H1 (cell line): Measurements from ENCODE around the gene DNAJB8. TPM values are rescaled to one million over a fixed set of nuclear protein-coding genes. Genes with fewer than 3 reads are reported as not detected.

ENCODE experiments used
- CTCF ChIA-PET: fragments of 300-600 bp; sonication (Branson Sonifier 250); formaldehyde crosslinking; loops from one replicate; lab custom pipeline; 2021; ENCODE audit not compliant: partially characterized antibody; lab: Charles Lee
- POLR2A ChIA-PET: fragments of 300-600 bp; sonication (Branson Sonifier 250); formaldehyde crosslinking; loops from one replicate; lab custom pipeline; 2021; ENCODE audit warnings: inconsistent platforms; ENCODE audit not compliant: partially characterized antibody; lab: Charles Lee
- DNase-seq, 2 experiments: peaks; one replicate each; pipeline versions ENCODE4 v3.0.0 to v3.0.0-alpha.2; 2010 to 2022; ENCODE audit warnings: low spot score in 2 of 2, low read depth in 1 of 2, mixed read lengths in 1 of 2
- FAIRE-seq: peaks from 2 replicates; lab custom pipeline; 2011; peaks lifted over from hg19 to GRCh38; lab: Jason Lieb, UNC
- H2AFZ ChIP-seq: 2 replicates; pipeline ENCODE4 v1.8.1; 2012; ENCODE audit warnings: low read length, inconsistent platforms
- H2AK5ac ChIP-seq: 2 replicates; pipeline ENCODE4 v1.6.1; 2013; ENCODE audit warnings: low read depth, low read length
- H2BK120ac ChIP-seq: replicated peaks from 2 replicates; pipeline ENCODE3; 2013; ENCODE audit warnings: low read depth, low read length, inconsistent platforms
- H2BK12ac ChIP-seq: 2 replicates; pipeline ENCODE4 v1.6.1; 2013; ENCODE audit warnings: low read depth, low read length
- H2BK15ac ChIP-seq: 2 replicates; pipeline ENCODE4 v1.6.1; 2013; ENCODE audit warnings: low read length
- H2BK20ac ChIP-seq: 2 replicates; pipeline ENCODE4 v1.6.1; 2013; ENCODE audit warnings: low read length
- H2BK5ac ChIP-seq: 2 replicates; pipeline ENCODE4 v1.6.1; 2013; ENCODE audit warnings: low read depth, low read length
- H3K14ac ChIP-seq: 2 replicates; pipeline ENCODE4 v1.6.1; 2013; ENCODE audit warnings: inconsistent platforms; ENCODE audit not compliant: insufficient read length
- H3K18ac ChIP-seq: 2 replicates; pipeline ENCODE4 v1.6.1; 2013; ENCODE audit warnings: low read length; ENCODE audit errors: extremely low read depth
- H3K23ac ChIP-seq: 2 replicates; pipeline ENCODE4 v1.6.1; 2013; ENCODE audit warnings: inconsistent platforms; ENCODE audit not compliant: insufficient read length
- H3K23me2 ChIP-seq: 2 replicates; pipeline ENCODE4 v1.6.1; 2013; ENCODE audit warnings: low read depth, low read length
- H3K27ac ChIP-seq: 2 replicates; pipeline ENCODE4 v1.6.1; 2011; ENCODE audit warnings: low read depth, low read length, inconsistent platforms
- H3K27me3 ChIP-seq, 4 experiments: replicated peaks in 1 of 4; 1 replicate in 1 of 4; 2 replicates in 3 of 4; pipeline versions ENCODE4 v1.6.1 to v1.8.1; 2011 to 2013; ENCODE audit warnings: low read length in 3 of 4, mild to moderate bottlenecking in 3 of 4, inconsistent platforms in 2 of 4, mixed read lengths in 2 of 4, moderate library complexity in 1 of 4; ENCODE audit not compliant: control insufficient read depth in 3 of 4, insufficient read depth in 3 of 4; ENCODE audit errors: extremely low read depth in 1 of 4
- H3K36me3 ChIP-seq, 4 experiments: 2 replicates each; pipeline versions ENCODE4 v1.6.1 to v1.8.1; 2011 to 2013; ENCODE audit warnings: mild to moderate bottlenecking in 4 of 4, low read length in 3 of 4, moderate library complexity in 2 of 4, control low read depth in 1 of 4, inconsistent platforms in 1 of 4; ENCODE audit not compliant: insufficient read depth in 4 of 4, control insufficient read depth in 2 of 4
- H3K4ac ChIP-seq: replicated peaks from 2 replicates; pipeline ENCODE3; 2013; ENCODE audit warnings: low read length, low read depth, mixed read lengths, inconsistent platforms; ENCODE audit not compliant: insufficient read length
- H3K4me1 ChIP-seq, 4 experiments: replicated peaks in 1 of 4; 1 replicate in 1 of 4; 2 replicates in 3 of 4; pipeline versions ENCODE4 v1.6.1 to v1.8.1; 2011 to 2013; ENCODE audit warnings: low read length in 3 of 4, inconsistent platforms in 2 of 4, mixed read lengths in 1 of 4; ENCODE audit not compliant: insufficient read depth in 4 of 4, control insufficient read depth in 3 of 4
- H3K4me2 ChIP-seq, 2 experiments: 2 replicates each; pipeline versions ENCODE4 v1.6.1 to v1.8.1; 2011 to 2013; ENCODE audit warnings: low read depth in 2 of 2, low read length in 2 of 2, control low read depth in 1 of 2, inconsistent platforms in 1 of 2, mild to moderate bottlenecking in 1 of 2; ENCODE audit not compliant: insufficient read depth in 1 of 2
- H3K4me3 ChIP-seq, 4 experiments: fragments of 200-600, 300-600 bp in 1 of 4; sonication (generic), shearing (Covaris generic), sonication (Bioruptor Twin) in 1 of 4; 2 replicates each; pipeline versions ENCODE4 v1.5.1 to v1.8.1; 2011 to 2016; ENCODE audit warnings: low read length in 4 of 4, low read depth in 3 of 4, control low read depth in 2 of 4, inconsistent platforms in 2 of 4, mild to moderate bottlenecking in 2 of 4, mixed read lengths in 1 of 4, moderate library complexity in 1 of 4; ENCODE audit not compliant: insufficient read depth in 2 of 4; ENCODE audit errors: extremely low read depth in 1 of 4
- H3K56ac ChIP-seq: replicated peaks from 2 replicates; pipeline ENCODE3; 2013; ENCODE audit warnings: low read depth, mild to moderate bottlenecking, mixed read lengths, low read length, inconsistent platforms; ENCODE audit not compliant: insufficient read length
- H3K79me1 ChIP-seq: 2 replicates; pipeline ENCODE4 v1.6.1; 2013; ENCODE audit warnings: low read depth, low read length, control low read depth
- H3K79me2 ChIP-seq, 2 experiments: 2 replicates each; pipeline versions ENCODE4 v1.6.1 to v1.8.1; 2012 to 2013; ENCODE audit warnings: low read length in 2 of 2, mild to moderate bottlenecking in 2 of 2, inconsistent platforms in 1 of 2; ENCODE audit not compliant: insufficient read depth in 2 of 2, control insufficient read depth in 1 of 2
- H3K9ac ChIP-seq, 4 experiments: replicated peaks in 1 of 4; 1 replicate in 1 of 4; 2 replicates in 3 of 4; pipeline versions ENCODE4 v1.6.1 to v1.8.1; 2011 to 2013; ENCODE audit warnings: low read depth in 3 of 4, low read length in 3 of 4, control low read depth in 2 of 4, mild to moderate bottlenecking in 2 of 4, moderate library complexity in 2 of 4, inconsistent platforms in 1 of 4; ENCODE audit errors: extremely low read depth in 1 of 4
- H3K9me3 ChIP-seq, 2 experiments: 2 replicates each; pipeline versions ENCODE4 v1.6.1 to v1.8.1; 2012 to 2013; ENCODE audit warnings: mild to moderate bottlenecking in 2 of 2, moderate library complexity in 2 of 2, control low read depth in 1 of 2, inconsistent platforms in 1 of 2, low read depth in 1 of 2, low read length in 1 of 2, mixed read lengths in 1 of 2; ENCODE audit not compliant: insufficient read depth in 2 of 2
- H4K20me1 ChIP-seq, 2 experiments: replicated peaks in 1 of 2; 2 replicates each; pipeline versions ENCODE3 to v1.8.1; 2011 to 2013; ENCODE audit warnings: inconsistent platforms in 2 of 2, low read length in 2 of 2, mild to moderate bottlenecking in 1 of 2; ENCODE audit not compliant: insufficient read depth in 2 of 2, control insufficient read depth in 1 of 2
- H4K5ac ChIP-seq: 2 replicates; pipeline ENCODE4 v1.6.1; 2013; ENCODE audit warnings: low read length, low read depth, mixed read lengths, inconsistent platforms; ENCODE audit not compliant: insufficient read length
- H4K8ac ChIP-seq: 2 replicates; pipeline ENCODE4 v1.8.0; 2013; ENCODE audit warnings: mild to moderate bottlenecking, moderate library complexity, low read length, inconsistent platforms; ENCODE audit not compliant: insufficient read depth; ENCODE audit errors: extremely low read depth
- H4K91ac ChIP-seq: replicated peaks from 2 replicates; pipeline ENCODE3; 2013; ENCODE audit warnings: low read length, mixed read lengths, inconsistent platforms; ENCODE audit not compliant: insufficient read length
- ASH2L ChIP-seq: fragments of 200-600, 300-600 bp; sonication (generic); IDR thresholded peaks from one replicate; pipeline ENCODE4 v1.7.1; 2017; ENCODE audit warnings: low read length
- BRCA1 ChIP-seq: IDR thresholded peaks from 2 replicates; pipeline ENCODE4 v1.6.1; 2012; ENCODE audit warnings: low read depth, low read length, improper control_type of control experiment
- CHD1 ChIP-seq: IDR thresholded peaks from 2 replicates; pipeline ENCODE4 v1.6.1; 2012; ENCODE audit warnings: low read depth, low read length, improper control_type of control experiment
- CTCF ChIP-seq, 3 experiments: IDR thresholded peaks; 1 replicate in 2 of 3; 2 replicates in 1 of 3; pipeline versions ENCODE4 v1.5.1 to v1.6.1; 2011; ENCODE audit warnings: low read length in 3 of 3, mild to moderate bottlenecking in 3 of 3, inconsistent platforms in 2 of 3, low read depth in 1 of 3, moderate library complexity in 1 of 3; ENCODE audit not compliant: insufficient read depth in 1 of 3; ENCODE audit errors: control extremely low read depth in 1 of 3
- POLR2A ChIP-seq, 2 experiments: IDR thresholded peaks; 1 replicate in 1 of 2; 2 replicates in 1 of 2; pipeline ENCODE4 v1.6.1; 2011; ENCODE audit warnings: low read depth in 2 of 2, low read length in 2 of 2, mild to moderate bottlenecking in 2 of 2; ENCODE audit errors: control extremely low read depth in 1 of 2
- POLR2AphosphoS5 ChIP-seq: IDR thresholded peaks from 2 replicates; pipeline ENCODE4 v1.6.1; 2011; ENCODE audit warnings: low read depth, low read length
- SIRT6 ChIP-seq: IDR thresholded peaks from one replicate; pipeline ENCODE4 v1.7.1; 2012; ENCODE audit warnings: low read length, inconsistent platforms
- SP2 ChIP-seq: IDR thresholded peaks from 2 replicates; pipeline ENCODE4 v1.6.1; 2012; ENCODE audit warnings: mild to moderate bottlenecking, low read length, inconsistent platforms
- SUZ12 ChIP-seq: fragments of 200-600 bp; sonication (generic); IDR thresholded peaks from 2 replicates; pipeline ENCODE4 v1.6.1; 2012; ENCODE audit warnings: mild to moderate bottlenecking, inconsistent platforms, low read length, moderate library complexity, mixed read lengths
- YY1 ChIP-seq: IDR thresholded peaks from 2 replicates; pipeline ENCODE4 v1.6.1; 2011; ENCODE audit warnings: low read depth, mild to moderate bottlenecking, low read length
- WGBS, 2 experiments: shearing (Covaris generic) in 1 of 2; methylation state at CpG; one replicate each; pipeline versions ENCODE4 v1.1.6 to v1.1.7; 2013 to 2015; ENCODE audit warnings: low lambda C conversion rate in 2 of 2, mixed read lengths in 2 of 2, inconsistent platforms in 1 of 2, low coverage in 1 of 2, missing lambda C conversion rate in 1 of 2; ENCODE audit not compliant: insufficient replicate concordance in 2 of 2, insufficient coverage in 1 of 2, insufficient read length in 1 of 2; ENCODE audit errors: extremely low coverage in 1 of 2, missing lambda C conversion rate in 1 of 2; 5-methylcytosine and 5-hydroxymethylcytosine counted together
- polyA plus RNA-seq, 7 experiments: library from polyadenylated mRNA; depleted of rRNA in 3 of 7; stranded (reverse) in 5 of 7; unstranded in 2 of 7; fragments of >200 nt in 5 of 7; fragments of 200-250 nt in 2 of 7; gene quantifications; 1 replicate in 5 of 7; 2 replicates in 1 of 7; 4 replicates in 1 of 7; pipeline versions ENCODE4 v1.2.1 to v1.2.3, GENCODE V29; 2011 to 2013; ENCODE audit warnings: missing spikeins in 2 of 7, mixed read lengths in 2 of 7
- total RNA-seq: library from RNA; stranded (reverse); fragmentation: NEBNext Ultra II Directional; extraction: Animal tissue kit (Norgen Biotek cat#: 25700); gene quantifications from 2 replicates; pipeline ENCODE4 v1.2.1, GENCODE V29; 2021

The DNAJB8 gene
- total and polyA plus RNA-seq, 2 of the 8 experiments (the other 6 are each of a cell fraction or from before 2014, with no cell fraction given): not detected

DNA sequence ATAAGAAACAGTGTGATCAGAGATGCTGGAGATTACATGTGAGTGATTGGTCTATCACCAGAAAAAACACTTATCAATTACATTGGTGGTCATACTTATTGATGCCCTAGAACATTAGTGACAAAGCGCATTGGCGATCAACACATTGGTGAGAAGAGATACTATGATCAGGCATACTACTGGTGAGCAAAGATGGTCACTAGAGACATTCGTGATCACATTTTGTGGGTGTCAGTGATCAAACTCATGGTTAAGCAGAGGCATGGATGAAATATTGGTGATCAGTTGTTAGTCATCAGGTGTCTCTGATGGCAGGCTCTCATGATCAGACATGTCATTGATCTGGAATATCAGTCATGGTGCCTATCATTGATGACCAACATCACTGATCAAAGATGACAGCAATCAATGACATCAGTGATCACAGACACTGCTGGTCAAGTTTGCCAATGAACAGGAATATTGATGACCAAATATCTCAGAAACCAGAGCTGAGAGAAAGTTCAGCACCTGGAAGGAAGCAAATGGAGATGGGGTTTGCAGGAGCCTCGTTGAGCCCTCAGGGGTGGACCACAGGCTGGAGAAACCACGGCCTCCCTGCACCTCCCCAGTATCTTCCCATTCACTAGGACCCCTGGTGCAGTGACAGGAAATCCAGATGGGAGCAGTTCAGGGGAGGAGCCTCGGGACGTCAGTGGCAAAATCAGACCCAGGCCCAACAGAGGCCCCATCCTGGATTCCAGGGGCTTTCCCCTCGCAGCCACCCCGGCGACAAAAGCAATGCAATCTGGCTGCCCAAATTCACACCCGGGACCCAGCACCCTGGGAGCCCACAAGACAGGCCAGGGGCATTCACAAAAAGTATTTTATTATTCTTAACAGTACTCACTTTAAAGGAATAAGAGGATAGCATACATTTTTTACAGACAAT is 12.2 kb upstream of the DNAJB8 start:
- Histone ChIP-seq H2AK5ac (no peak overlapping the region), H3K4me2 (no peak overlapping the region), H3K27me3 (peaks cover 80 to 100% (median 98%) of the 10 kb centered on the region in 4 experiments), H3K18ac (no peak overlapping the region), H3K23ac (no peak overlapping the region), H3K36me3 (no peaks in the 10 kb centered on the region), H2AFZ (no peak overlapping the region), H2BK5ac (no peak overlapping the region), H3K4ac (no peak overlapping the region), H4K91ac (no peak overlapping the region), H3K4me1 (peaks cover 5 to 39% (median 27%) of the 10 kb centered on the region in 4 experiments), H2BK20ac (no peak overlapping the region), H4K5ac (no peak overlapping the region), H3K4me3 (no peak overlapping the region), H3K14ac (no peak overlapping the region), H2BK12ac (no peak overlapping the region), H3K27ac (no peak overlapping the region), H3K79me1 (no peaks in the 10 kb centered on the region), H3K56ac (no peak overlapping the region), H3K23me2 (peaks cover under 1% of the 10 kb centered on the region; the same call in 1 of the 2 replicates), H4K20me1 (peaks cover 8 to 10% of the 10 kb centered on the region in 2 experiments), H3K79me2 (no peaks in the 10 kb centered on the region), H2BK120ac (no peak overlapping the region), H3K9ac (no peak overlapping the region), H3K9me3 (0 out of 4 replicates have a peak, but pooled peaks cover 0 to 3% of the 10 kb centered on the region in 2 experiments), H2BK15ac (no peak overlapping the region), H4K8ac (no peak overlapping the region)
- ChIA-PET CTCF (interaction anchor here (1.1 to 3.8 kb wide), 3 partner anchors 20 to 70 kb away, joined by 3 to 15 read pairs (median 3); no protein-coding TSS in a partner anchor), POLR2A (interaction anchor here (3.2 kb wide), 1 partner anchor 12 kb away, joined by 13 read pairs; no protein-coding TSS in a partner anchor)
- DNase-seq (no peak), FAIRE-seq (no peak)
- WGBS, 2 experiments: 61% methylated on average over 10 of the region's 11 CpGs; no CpG with 5 or more reads in 1 of the 2 experiments
- no peak for TF ChIP-seq ASH2L
- TF ChIP-seq YY1: no peak
- TF ChIP-seq SP2: no peak
- TF ChIP-seq CHD1: no peak
- TF ChIP-seq POLR2AphosphoS5: no peak
- no peak for TF ChIP-seq SUZ12
- TF ChIP-seq CTCF (IDR thresholded peaks at IDR 0.05; ENCODE audit: control extremely low read depth in 1 of 3, insufficient read depth in 1 of 3, low read depth in 1 of 3, low read length in 3 of 3): no peak
- TF ChIP-seq SIRT6: no peak
- no peak for TF ChIP-seq POLR2A (IDR thresholded peaks at IDR 0.05; ENCODE audit: control extremely low read depth in 1 of 2, low read depth in 2 of 2, low read length in 2 of 2)
- no peak for TF ChIP-seq BRCA1
